ENCODE data around the gene ROBO3. TPM values are rescaled to one million over a fixed set of nuclear protein-coding genes. Genes with fewer than 3 reads are reported as not detected.

Gene ROBO3
- total RNA-seq, 1 experiment from 2014 or later, result 21.3 TPM

DNA sequence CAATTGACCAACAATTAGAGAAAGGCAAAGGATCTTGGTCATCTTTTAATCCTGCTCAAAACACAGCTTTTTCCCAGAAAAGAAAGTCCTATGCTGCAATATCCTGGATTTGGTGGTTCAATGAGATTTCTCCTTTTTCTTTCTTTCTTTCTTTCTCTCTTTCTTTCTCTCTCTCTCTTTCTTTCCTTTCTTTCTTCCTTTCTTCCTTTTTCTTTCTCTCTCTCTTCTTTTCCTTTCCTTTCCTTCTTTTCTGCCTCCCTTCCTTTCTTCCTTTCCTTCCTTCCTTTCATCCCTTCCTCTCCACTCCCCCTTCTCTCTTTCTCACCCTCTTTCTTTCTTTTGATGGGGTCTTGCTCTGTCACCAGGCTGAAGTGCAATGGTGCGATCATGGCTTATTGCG, 33.3 kb upstream of the ROBO3 start:
- no peak overlapping the region for H3K27ac Mint-ChIP-seq
- POLR2A ChIA-PET, result no interaction called here
- ATAC-seq, result no peak
- no peaks in the 10 kb centered on the region for H3K36me3 Mint-ChIP-seq
- no peak for DNase-seq (ENCODE audit: low spot score)
- H3K4me1 Mint-ChIP-seq, result peaks cover 13% of the 10 kb centered on the region
- peaks cover 45% of the 10 kb centered on the region for H3K27me3 Mint-ChIP-seq (ENCODE audit: low read depth)
- H3K9me3 Mint-ChIP-seq, result no peaks in the 10 kb centered on the region
- CTCF ChIA-PET, result interaction anchor here (1.1 to 1.9 kb wide), 3 partner anchors 33 to 38 kb away, joined by 3 to 4 read pairs (median 4); no protein-coding TSS in a partner anchor
- H3K4me3 Mint-ChIP-seq, result no peak overlapping the region
- TF ChIP-seq ZNF396 (CRISPR knock-in tag; IDR thresholded peaks at IDR 0.05; ENCODE audit: borderline replicate concordance) (no peak), CREB1 (CRISPR knock-in tag; IDR thresholded peaks at IDR 0.05) (no peak), GABPB1 (CRISPR knock-in tag; IDR thresholded peaks at IDR 0.05) (no peak), GTF2I (CRISPR knock-in tag; conservative IDR thresholded peaks at IDR 0.05) (no peak), ZNF263 (CRISPR knock-in tag; IDR thresholded peaks at IDR 0.05; ENCODE audit: low read depth) (no peak), ZNF317 (CRISPR knock-in tag; IDR thresholded peaks at IDR 0.05; ENCODE audit: borderline replicate concordance, low read depth) (no peak), SP1 (CRISPR knock-in tag; conservative IDR thresholded peaks at IDR 0.05) (no peak), TCF7 (CRISPR knock-in tag; IDR thresholded peaks at IDR 0.05; ENCODE audit: low read depth) (no peak), RELA (CRISPR knock-in tag; IDR thresholded peaks at IDR 0.05; ENCODE audit: borderline replicate concordance) (no peak)
- TF ChIP-seq, protein P1, sequence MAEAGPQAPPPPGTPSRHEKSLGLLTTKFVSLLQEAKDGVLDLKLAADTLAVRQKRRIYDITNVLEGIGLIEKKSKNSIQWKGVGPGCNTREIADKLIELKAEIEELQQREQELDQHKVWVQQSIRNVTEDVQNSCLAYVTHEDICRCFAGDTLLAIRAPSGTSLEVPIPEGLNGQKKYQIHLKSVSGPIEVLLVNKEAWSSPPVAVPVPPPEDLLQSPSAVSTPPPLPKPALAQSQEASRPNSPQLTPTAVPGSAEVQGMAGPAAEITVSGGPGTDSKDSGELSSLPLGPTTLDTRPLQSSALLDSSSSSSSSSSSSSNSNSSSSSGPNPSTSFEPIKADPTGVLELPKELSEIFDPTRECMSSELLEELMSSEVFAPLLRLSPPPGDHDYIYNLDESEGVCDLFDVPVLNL (CRISPR knock-in tag; IDR thresholded peaks at IDR 0.05; ENCODE audit: borderline replicate concordance, low read depth), result no peak
- TF ChIP-seq, protein P2, sequence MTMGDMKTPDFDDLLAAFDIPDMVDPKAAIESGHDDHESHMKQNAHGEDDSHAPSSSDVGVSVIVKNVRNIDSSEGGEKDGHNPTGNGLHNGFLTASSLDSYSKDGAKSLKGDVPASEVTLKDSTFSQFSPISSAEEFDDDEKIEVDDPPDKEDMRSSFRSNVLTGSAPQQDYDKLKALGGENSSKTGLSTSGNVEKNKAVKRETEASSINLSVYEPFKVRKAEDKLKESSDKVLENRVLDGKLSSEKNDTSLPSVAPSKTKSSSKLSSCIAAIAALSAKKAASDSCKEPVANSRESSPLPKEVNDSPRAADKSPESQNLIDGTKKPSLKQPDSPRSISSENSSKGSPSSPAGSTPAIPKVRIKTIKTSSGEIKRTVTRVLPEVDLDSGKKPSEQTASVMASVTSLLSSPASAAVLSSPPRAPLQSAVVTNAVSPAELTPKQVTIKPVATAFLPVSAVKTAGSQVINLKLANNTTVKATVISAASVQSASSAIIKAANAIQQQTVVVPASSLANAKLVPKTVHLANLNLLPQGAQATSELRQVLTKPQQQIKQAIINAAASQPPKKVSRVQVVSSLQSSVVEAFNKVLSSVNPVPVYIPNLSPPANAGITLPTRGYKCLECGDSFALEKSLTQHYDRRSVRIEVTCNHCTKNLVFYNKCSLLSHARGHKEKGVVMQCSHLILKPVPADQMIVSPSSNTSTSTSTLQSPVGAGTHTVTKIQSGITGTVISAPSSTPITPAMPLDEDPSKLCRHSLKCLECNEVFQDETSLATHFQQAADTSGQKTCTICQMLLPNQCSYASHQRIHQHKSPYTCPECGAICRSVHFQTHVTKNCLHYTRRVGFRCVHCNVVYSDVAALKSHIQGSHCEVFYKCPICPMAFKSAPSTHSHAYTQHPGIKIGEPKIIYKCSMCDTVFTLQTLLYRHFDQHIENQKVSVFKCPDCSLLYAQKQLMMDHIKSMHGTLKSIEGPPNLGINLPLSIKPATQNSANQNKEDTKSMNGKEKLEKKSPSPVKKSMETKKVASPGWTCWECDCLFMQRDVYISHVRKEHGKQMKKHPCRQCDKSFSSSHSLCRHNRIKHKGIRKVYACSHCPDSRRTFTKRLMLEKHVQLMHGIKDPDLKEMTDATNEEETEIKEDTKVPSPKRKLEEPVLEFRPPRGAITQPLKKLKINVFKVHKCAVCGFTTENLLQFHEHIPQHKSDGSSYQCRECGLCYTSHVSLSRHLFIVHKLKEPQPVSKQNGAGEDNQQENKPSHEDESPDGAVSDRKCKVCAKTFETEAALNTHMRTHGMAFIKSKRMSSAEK (CRISPR knock-in tag; IDR thresholded peaks at IDR 0.05; ENCODE audit: borderline replicate concordance), result no peak
- TF ChIP-seq, protein P3, sequence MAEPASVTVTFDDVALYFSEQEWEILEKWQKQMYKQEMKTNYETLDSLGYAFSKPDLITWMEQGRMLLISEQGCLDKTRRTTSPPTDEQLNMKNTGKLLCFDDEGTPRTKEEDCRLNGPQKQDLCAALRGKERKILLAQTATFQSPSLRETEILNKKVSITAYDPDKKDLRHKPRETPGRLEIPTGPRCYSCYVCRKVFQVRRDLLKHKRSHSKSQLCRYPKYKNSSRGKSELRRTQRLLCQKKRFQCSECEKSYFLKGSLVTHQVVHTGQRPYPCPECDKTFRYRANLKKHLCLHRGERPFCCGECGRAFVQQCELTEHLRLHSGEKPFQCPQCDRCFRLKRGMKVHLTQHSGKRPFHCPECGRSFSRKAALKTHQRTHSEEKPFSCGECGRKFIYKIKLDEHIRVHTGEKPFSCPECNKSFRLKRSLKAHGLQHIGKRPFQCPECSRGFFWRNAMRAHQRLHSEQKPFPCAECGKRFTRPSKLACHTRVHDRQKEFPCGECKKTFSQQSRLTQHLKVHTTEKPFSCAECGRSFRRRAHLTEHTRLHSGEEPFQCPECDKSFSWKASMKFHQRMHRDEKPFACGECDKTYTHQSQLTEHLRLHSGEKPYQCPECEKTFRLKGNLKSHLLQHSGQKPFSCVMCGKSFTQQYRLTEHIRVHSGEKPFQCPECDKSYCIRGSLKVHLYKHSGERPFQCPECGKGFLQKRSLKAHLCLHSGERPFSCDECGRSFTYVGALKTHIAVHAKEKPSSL (CRISPR knock-in tag; conservative IDR thresholded peaks at IDR 0.05), result no peak
- TF ChIP-seq, protein P4, sequence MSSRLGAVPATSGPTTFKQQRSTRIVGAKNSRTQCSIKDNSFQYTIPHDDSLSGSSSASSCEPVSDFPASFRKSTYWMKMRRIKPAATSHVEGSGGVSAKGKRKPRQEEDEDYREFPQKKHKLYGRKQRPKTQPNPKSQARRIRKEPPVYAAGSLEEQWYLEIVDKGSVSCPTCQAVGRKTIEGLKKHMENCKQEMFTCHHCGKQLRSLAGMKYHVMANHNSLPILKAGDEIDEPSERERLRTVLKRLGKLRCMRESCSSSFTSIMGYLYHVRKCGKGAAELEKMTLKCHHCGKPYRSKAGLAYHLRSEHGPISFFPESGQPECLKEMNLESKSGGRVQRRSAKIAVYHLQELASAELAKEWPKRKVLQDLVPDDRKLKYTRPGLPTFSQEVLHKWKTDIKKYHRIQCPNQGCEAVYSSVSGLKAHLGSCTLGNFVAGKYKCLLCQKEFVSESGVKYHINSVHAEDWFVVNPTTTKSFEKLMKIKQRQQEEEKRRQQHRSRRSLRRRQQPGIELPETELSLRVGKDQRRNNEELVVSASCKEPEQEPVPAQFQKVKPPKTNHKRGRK (CRISPR knock-in tag; IDR thresholded peaks at IDR 0.05; ENCODE audit: borderline replicate concordance), result no peak
- TF ChIP-seq, protein P5, sequence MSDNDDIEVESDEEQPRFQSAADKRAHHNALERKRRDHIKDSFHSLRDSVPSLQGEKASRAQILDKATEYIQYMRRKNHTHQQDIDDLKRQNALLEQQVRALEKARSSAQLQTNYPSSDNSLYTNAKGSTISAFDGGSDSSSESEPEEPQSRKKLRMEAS (CRISPR knock-in tag; IDR thresholded peaks at IDR 0.05), result no peak
- TF ChIP-seq, protein P6, sequence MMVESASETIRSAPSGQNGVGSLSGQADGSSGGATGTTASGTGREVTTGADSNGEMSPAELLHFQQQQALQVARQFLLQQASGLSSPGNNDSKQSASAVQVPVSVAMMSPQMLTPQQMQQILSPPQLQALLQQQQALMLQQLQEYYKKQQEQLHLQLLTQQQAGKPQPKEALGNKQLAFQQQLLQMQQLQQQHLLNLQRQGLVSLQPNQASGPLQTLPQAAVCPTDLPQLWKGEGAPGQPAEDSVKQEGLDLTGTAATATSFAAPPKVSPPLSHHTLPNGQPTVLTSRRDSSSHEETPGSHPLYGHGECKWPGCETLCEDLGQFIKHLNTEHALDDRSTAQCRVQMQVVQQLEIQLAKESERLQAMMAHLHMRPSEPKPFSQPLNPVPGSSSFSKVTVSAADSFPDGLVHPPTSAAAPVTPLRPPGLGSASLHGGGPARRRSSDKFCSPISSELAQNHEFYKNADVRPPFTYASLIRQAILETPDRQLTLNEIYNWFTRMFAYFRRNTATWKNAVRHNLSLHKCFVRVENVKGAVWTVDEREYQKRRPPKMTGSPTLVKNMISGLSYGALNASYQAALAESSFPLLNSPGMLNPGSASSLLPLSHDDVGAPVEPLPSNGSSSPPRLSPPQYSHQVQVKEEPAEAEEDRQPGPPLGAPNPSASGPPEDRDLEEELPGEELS (CRISPR knock-in tag; IDR thresholded peaks at IDR 0.05), result no peak
- TF ChIP-seq, protein P7, sequence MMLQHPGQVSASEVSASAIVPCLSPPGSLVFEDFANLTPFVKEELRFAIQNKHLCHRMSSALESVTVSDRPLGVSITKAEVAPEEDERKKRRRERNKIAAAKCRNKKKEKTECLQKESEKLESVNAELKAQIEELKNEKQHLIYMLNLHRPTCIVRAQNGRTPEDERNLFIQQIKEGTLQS (CRISPR knock-in tag; conservative IDR thresholded peaks at IDR 0.05), result no peak

Data from WTC11 (cell line).